Prostate gland (tissue), 2 donors: ENCODE results near the gene BAG2. TPM values are rescaled to one million over a fixed set of nuclear protein-coding genes. Genes with fewer than 3 reads are reported as not detected.
A peak's percentile ranks its signal among the peaks of the same experiment; 100 is the strongest.

ENCODE experiments used
- DNase-seq: peaks from one replicate; pipeline ENCODE4 v3.0.0-alpha.2; 2019; ENCODE audit warnings: low spot score
- H3K27ac ChIP-seq, 2 donors: fragments of 200-600 bp; sonication (generic); 2 replicates each; pipeline ENCODE4 v1.5.1; 2017 to 2019
- H3K27me3 ChIP-seq: fragments of 200-600 bp; sonication (generic); replicated peaks from 2 replicates; pipeline ENCODE4 v1.5.1; 2019; ENCODE audit not compliant: insufficient read depth
- H3K36me3 ChIP-seq, 2 donors: fragments of 200-600 bp; sonication (generic); 1 replicate in 1 of 2; 2 replicates in 1 of 2; pipeline versions ENCODE4 v1.5.1 to v1.8.1; 2017 to 2019
- H3K4me1 ChIP-seq: fragments of 200-600 bp; sonication (generic); replicated peaks from 2 replicates; pipeline ENCODE4 v1.5.1; 2019
- H3K4me3 ChIP-seq, 2 donors: fragments of 200-600 bp; sonication (generic); 2 replicates each; pipeline ENCODE4 v1.5.1; 2017 to 2019
- H3K9me3 ChIP-seq: fragments of 200-600 bp; sonication (generic); 2 replicates; pipeline ENCODE4 v1.5.1; 2017
- CTCF ChIP-seq, 4 experiments: fragments of 200-600 bp in 2 of 4; fragments of 450-650 bp in 2 of 4; sonication (generic) in 2 of 4; IDR thresholded peaks; 1 replicate in 3 of 4; 2 replicates in 1 of 4; pipeline ENCODE4 v1.5.1; 2016 to 2019; ENCODE audit warnings: antibody characterized with exemption in 4 of 4, mild to moderate bottlenecking in 2 of 4, moderate library complexity in 2 of 4
- POLR2A ChIP-seq: fragments of 450-650 bp; IDR thresholded peaks from one replicate; pipeline ENCODE4 v1.6.1; 2016; ENCODE audit warnings: antibody characterized with exemption, mild to moderate bottlenecking
- POLR2AphosphoS5 ChIP-seq: sonication (generic); formaldehyde crosslinking; IDR thresholded peaks from one replicate; pipeline ENCODE4 v1.6.1; 2017; ENCODE audit warnings: antibody characterized with exemption
- WGBS: methylation state at CpG from one replicate; pipeline ENCODE4 v1.1.5; 2018; 5-methylcytosine and 5-hydroxymethylcytosine counted together
- intact Hi-C: fragments of 100-400 bp; cut with DNase I; formaldehyde crosslinking; loops from one replicate; pipeline ENCODE4 v1.14.2; 2022
- total RNA-seq, 2 donors: library from RNA; depleted of rRNA; stranded (reverse); fragments of >200 nt; gene quantifications; one replicate each; pipeline ENCODE4 v1.1.0, GENCODE V29; 2016

BAG2 gene
- 1 to 10 TPM; 5.4 to 6.8 TPM for total RNA-seq

- Histone ChIP-seq H3K9me3 (no peaks in the 10 kb centered on the region), H3K27ac (peak within 1 kb of the TSS; percentile 88 to 89), H3K27me3 (no peaks in the 10 kb centered on the region), H3K4me3 (peak within 1 kb of the TSS; percentile 66 to 80), H3K36me3 (no peaks in the 10 kb centered on the region), H3K4me1 (no peaks in the 10 kb centered on the region)
- DNase-seq: peak; percentile 68
- peak; percentile 48 for TF ChIP-seq POLR2A
- peak; percentile 49 for TF ChIP-seq POLR2AphosphoS5
- peak in 2 of 4 experiments; percentile 13 to 47 for TF ChIP-seq CTCF (IDR thresholded peaks at IDR 0.05)
- intact Hi-C loops: loop anchor here (2.0 to 10.0 kb wide), 3 partner anchors 86 to 218 kb away; partner anchors contain the start of genes BEND6 and PRIM2
- under 1% methylated on average over 95 of the region's 97 CpGs for WGBS
Measured at GRCh38 chr6:57172136-57173055, at the start of gene BAG2. BAG2 (plus strand) TSS chr6:57172326; CDS start chr6:57172698, 372 bp downstream.

GRCh38 chr6:57123111-57123510 is 49.0 kb upstream of the BAG2 start:
- Histone ChIP-seq H3K27ac (no peak overlapping the region), H3K4me3 (no peak overlapping the region), H3K4me1 (no peaks in the 10 kb centered on the region), H3K36me3 (no peaks in the 10 kb centered on the region), H3K9me3 (no peaks in the 10 kb centered on the region), H3K27me3 (no peaks in the 10 kb centered on the region)
- 92% methylated on average over 1 of the region's 1 CpG for WGBS
- no peak for TF ChIP-seq POLR2AphosphoS5
- no peak for TF ChIP-seq CTCF (IDR thresholded peaks at IDR 0.05)
- intact Hi-C loops: no loop called here
- DNase-seq: no peak

GRCh38 chr6:57127763-57128162 is 44.4 kb upstream of the BAG2 start:
- Histone ChIP-seq H3K36me3 (no peaks in the 10 kb centered on the region), H3K9me3 (no peaks in the 10 kb centered on the region), H3K4me1 (no peaks in the 10 kb centered on the region), H3K4me3 (no peak overlapping the region), H3K27ac (no peak overlapping the region), H3K27me3 (no peaks in the 10 kb centered on the region)
- DNase-seq: peak; percentile 63
- TF ChIP-seq POLR2A (no peak), POLR2AphosphoS5 (peak; percentile 81)
- intact Hi-C loops: no loop called here

GRCh38 chr6:57130661-57131177 is 41.4 kb upstream of the BAG2 start:
- no peak for DNase-seq
- no peak overlapping the region for H3K27ac ChIP-seq
- H3K4me1 ChIP-seq: no peaks in the 10 kb centered on the region
- H3K27me3 ChIP-seq: no peaks in the 10 kb centered on the region
- H3K4me3 ChIP-seq: no peak overlapping the region
- no peaks in the 10 kb centered on the region for H3K36me3 ChIP-seq
- H3K9me3 ChIP-seq: no peaks in the 10 kb centered on the region
- intact Hi-C loops: no loop called here
- TF ChIP-seq POLR2AphosphoS5 (no peak), POLR2A (no peak), CTCF (IDR thresholded peaks at IDR 0.05) (no peak)

- DNase-seq: no peak
- 100% methylated on average over 1 of the region's 1 CpG for WGBS
Measured at GRCh38 chr6:57134954-57135353, 37.2 kb upstream of the BAG2 start.

More at GRCh38 chr6:57134954-57135353, 37.2 kb upstream of the BAG2 start:
- intact Hi-C loops: no loop called here
- Histone ChIP-seq H3K9me3 (no peaks in the 10 kb centered on the region), H3K27ac (no peak overlapping the region), H3K4me1 (no peaks in the 10 kb centered on the region), H3K36me3 (no peaks in the 10 kb centered on the region), H3K27me3 (no peaks in the 10 kb centered on the region), H3K4me3 (no peak overlapping the region)
- no peak for TF ChIP-seq CTCF (IDR thresholded peaks at IDR 0.05)
- no peak for TF ChIP-seq POLR2AphosphoS5
- TF ChIP-seq POLR2A: no peak
